ENCODE data around the gene MYOM1.

DNA sequence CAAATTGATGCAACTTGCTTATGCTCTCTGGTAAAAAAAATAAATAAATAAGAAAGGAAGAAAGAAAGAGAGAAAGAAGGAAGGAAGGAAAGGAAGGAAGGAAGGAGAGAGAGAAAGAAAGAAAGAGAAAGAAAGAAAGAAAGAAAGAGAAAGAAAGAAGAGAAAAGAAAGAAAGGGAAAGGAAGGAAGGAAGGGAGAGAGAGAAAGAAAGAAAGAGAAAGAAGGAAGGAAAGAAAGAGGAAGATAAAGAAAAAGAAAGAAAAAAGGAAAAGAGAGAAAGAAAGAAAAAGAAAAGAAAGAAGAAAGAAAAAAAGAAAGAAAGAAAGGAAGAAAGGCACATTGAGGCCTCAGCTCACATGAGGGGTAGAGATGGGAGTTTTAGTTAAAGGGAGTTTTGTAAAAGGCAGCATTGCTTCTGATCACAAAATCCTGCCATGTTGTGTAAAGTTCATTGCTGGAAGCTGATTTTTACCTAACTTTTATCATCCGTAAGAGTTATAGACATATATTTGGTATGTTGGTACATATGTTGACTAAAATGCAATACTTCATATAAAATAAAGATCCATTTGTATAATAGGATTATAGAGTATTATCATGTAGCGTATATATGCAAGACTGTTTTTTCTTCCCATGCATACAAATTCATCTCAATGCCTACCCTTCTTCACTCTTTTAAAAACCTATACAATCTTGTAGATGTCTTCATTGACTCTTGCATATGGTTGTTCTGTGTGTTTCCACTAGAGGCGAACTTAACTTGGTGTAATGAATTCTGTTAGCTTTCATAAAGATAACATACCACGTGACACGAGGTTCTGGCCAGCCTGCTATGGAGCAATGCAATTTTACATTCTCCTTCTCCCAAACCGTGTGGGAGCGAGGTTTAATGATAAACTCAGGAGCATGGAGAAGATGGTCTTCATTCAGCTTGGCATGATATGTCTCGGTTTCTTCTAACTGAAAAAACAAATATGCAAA is 32.8 kb downstream of the MYOM1 start:
- TF ChIP-seq, protein P1, sequence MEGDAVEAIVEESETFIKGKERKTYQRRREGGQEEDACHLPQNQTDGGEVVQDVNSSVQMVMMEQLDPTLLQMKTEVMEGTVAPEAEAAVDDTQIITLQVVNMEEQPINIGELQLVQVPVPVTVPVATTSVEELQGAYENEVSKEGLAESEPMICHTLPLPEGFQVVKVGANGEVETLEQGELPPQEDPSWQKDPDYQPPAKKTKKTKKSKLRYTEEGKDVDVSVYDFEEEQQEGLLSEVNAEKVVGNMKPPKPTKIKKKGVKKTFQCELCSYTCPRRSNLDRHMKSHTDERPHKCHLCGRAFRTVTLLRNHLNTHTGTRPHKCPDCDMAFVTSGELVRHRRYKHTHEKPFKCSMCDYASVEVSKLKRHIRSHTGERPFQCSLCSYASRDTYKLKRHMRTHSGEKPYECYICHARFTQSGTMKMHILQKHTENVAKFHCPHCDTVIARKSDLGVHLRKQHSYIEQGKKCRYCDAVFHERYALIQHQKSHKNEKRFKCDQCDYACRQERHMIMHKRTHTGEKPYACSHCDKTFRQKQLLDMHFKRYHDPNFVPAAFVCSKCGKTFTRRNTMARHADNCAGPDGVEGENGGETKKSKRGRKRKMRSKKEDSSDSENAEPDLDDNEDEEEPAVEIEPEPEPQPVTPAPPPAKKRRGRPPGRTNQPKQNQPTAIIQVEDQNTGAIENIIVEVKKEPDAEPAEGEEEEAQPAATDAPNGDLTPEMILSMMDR (IDR thresholded peaks at IDR 0.05): no peak
- TF ChIP-seq POLR2AphosphoS5 (IDR thresholded peaks at IDR 0.05; ENCODE audit: insufficient read depth in 1 of 2, low read depth in 1 of 2) (no peak), POLR2A (IDR thresholded peaks at IDR 0.05) (no peak)
